Measurements from ENCODE around the gene BNC2.

BNC2 gene

DNA sequence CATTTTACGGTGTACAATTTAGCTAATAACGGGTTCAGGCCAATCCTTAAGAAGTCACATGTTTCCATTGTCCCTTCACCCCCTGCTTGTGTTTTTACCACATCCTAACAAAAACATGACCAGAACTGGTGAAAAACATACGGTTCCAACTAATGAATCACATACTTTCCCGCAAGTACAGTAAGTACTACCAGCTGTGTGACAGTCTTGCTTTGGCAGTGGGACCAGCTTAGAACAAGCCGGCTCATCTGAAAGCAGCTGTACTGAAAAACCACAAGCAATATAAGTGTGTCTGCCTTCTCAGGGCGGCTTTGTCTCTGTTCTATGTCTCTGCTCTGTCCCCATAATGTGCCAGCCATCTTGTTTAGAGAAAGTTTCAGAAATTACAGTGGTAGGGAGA lies 242.5 kb downstream of the BNC2 start:
- no peak overlapping the region for H3K4me3 Mint-ChIP-seq
- peak overlapping the region; percentile 92 for H3K27ac Mint-ChIP-seq
- TF ChIP-seq, protein P1, sequence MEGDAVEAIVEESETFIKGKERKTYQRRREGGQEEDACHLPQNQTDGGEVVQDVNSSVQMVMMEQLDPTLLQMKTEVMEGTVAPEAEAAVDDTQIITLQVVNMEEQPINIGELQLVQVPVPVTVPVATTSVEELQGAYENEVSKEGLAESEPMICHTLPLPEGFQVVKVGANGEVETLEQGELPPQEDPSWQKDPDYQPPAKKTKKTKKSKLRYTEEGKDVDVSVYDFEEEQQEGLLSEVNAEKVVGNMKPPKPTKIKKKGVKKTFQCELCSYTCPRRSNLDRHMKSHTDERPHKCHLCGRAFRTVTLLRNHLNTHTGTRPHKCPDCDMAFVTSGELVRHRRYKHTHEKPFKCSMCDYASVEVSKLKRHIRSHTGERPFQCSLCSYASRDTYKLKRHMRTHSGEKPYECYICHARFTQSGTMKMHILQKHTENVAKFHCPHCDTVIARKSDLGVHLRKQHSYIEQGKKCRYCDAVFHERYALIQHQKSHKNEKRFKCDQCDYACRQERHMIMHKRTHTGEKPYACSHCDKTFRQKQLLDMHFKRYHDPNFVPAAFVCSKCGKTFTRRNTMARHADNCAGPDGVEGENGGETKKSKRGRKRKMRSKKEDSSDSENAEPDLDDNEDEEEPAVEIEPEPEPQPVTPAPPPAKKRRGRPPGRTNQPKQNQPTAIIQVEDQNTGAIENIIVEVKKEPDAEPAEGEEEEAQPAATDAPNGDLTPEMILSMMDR (IDR thresholded peaks at IDR 0.05) = no peak
- no peak for DNase-seq
- H3K4me1 Mint-ChIP-seq = peaks cover 69% of the 10 kb centered on the region
- peaks cover 9% of the 10 kb centered on the region for H3K27me3 Mint-ChIP-seq (ENCODE audit: low read depth, poor library complexity)
- no peaks in the 10 kb centered on the region for H3K36me3 Mint-ChIP-seq (ENCODE audit: low read depth)
- H3K9me3 Mint-ChIP-seq = no peaks in the 10 kb centered on the region

DNA sequence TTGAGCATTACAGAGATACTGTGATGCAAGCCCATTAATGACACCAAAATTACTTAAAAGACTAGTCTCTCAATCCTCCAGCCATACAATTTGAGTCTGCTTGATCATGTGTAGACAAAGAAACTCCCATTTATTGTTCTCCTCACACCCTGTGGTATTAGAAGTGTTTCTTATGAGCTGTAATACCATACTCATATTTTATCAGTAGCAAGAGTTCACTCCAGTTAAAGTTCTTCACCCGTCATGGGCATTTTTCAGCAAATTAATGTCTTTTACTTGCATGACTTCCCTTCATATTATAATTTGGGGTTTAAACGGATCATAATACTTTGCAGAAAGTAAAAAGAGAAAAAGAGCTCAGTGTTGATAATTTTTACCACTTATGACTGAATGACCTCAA lies 242.9 kb downstream of the BNC2 start:
- no peak for DNase-seq
- H3K36me3 Mint-ChIP-seq (ENCODE audit: low read depth) = no peaks in the 10 kb centered on the region
- H3K4me3 Mint-ChIP-seq = peak overlapping the region; percentile 60
- no peaks in the 10 kb centered on the region for H3K9me3 Mint-ChIP-seq
- TF ChIP-seq, protein P1 (IDR thresholded peaks at IDR 0.05) = no peak
- peaks cover 9% of the 10 kb centered on the region for H3K27me3 Mint-ChIP-seq (ENCODE audit: low read depth, poor library complexity)
- peak overlapping the region; percentile 92 for H3K27ac Mint-ChIP-seq
- peaks cover 74% of the 10 kb centered on the region for H3K4me1 Mint-ChIP-seq

DNA sequence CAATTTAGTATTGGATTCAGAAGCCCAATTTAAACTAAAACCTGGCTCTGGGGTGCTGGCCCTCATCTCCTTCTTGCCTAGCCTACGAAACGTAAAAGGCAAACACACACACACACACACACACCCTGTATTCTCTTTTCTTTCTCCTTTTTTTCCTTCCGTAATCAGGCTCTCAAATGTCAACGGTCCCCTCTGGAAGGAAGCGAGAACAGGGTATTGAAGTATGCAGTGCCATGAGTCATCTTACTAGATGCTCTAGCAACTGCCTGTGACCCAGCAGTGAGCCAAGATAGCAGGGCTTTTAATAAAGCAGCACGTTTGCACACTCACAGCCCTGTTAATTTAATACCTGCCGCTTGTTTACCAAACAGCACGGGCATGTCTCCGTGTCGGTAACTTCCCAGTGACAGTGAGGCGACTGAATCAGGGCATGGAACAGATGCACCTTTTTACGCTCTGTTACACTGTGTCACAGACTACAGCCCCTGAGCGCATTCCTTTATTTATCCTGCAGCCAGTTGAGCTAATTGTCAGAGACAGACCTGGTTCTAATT lies 243.8 kb downstream of the BNC2 start:
- peak overlapping the region; percentile 72 for H3K4me3 Mint-ChIP-seq
- peaks cover 9% of the 10 kb centered on the region for H3K27me3 Mint-ChIP-seq (ENCODE audit: low read depth, poor library complexity)
- no peaks in the 10 kb centered on the region for H3K36me3 Mint-ChIP-seq (ENCODE audit: low read depth)
- H3K4me1 Mint-ChIP-seq = peaks cover 78% of the 10 kb centered on the region
- TF ChIP-seq, protein P1 (IDR thresholded peaks at IDR 0.05) = no peak
- H3K9me3 Mint-ChIP-seq = no peaks in the 10 kb centered on the region
- H3K27ac Mint-ChIP-seq = peak overlapping the region; percentile 97
- DNase-seq = peak; percentile 33

DNA sequence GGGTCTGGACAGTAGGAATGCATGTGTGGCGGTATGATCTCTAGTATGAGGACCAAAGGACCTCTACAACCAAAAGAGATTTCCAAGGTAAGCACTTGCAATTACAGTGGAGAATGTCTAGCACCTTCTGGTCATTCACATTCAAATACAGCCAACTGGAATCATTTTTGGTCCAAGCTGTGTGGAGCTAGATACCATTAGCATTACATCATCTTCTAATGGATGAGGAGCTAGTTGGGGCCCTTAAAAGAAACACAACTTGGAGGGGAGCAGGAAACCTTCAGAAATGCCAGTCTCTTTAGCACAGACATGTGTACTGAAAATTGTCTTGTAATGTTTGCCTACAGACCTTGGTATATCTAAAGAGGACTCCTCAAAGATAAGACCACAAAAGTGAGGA lies 244.7 kb downstream of the BNC2 start:
- TF ChIP-seq, protein P1 (IDR thresholded peaks at IDR 0.05) = no peak
- no peaks in the 10 kb centered on the region for H3K9me3 Mint-ChIP-seq
- peak overlapping the region; percentile 72 for H3K4me3 Mint-ChIP-seq
- no peaks in the 10 kb centered on the region for H3K36me3 Mint-ChIP-seq (ENCODE audit: low read depth)
- peaks cover 9% of the 10 kb centered on the region for H3K27me3 Mint-ChIP-seq (ENCODE audit: low read depth, poor library complexity)
- H3K27ac Mint-ChIP-seq = peak overlapping the region; percentile 70
- H3K4me1 Mint-ChIP-seq = peaks cover 82% of the 10 kb centered on the region
- no peak for DNase-seq

DNA sequence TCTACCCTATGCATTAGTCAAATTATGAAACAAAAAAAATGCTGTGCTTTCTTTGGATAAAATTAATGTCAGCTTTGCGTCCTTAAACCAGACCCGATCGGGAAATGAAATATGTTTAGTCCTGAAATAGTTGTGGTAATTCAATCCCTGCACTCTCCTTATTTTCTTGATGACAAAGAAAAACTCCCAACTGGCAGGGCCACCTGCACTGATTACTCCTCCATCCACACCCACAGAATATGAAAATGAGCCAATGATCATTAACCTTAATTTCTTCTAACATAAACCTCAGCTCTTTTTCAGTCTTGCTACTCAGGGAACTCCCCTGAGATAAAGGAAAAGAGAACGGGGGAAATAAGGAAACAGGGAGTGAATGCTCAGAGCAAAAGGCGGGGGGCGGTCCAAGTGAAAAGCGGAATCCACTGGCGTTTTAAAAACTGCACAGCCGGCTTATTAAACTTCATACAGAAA lies 245.3 kb downstream of the BNC2 start:
- TF ChIP-seq, protein P1 (IDR thresholded peaks at IDR 0.05) = no peak
- Mint-ChIP-seq H3K4me1 (peaks cover 88% of the 10 kb centered on the region), H3K27ac (peak overlapping the region; percentile 70)

DNA sequence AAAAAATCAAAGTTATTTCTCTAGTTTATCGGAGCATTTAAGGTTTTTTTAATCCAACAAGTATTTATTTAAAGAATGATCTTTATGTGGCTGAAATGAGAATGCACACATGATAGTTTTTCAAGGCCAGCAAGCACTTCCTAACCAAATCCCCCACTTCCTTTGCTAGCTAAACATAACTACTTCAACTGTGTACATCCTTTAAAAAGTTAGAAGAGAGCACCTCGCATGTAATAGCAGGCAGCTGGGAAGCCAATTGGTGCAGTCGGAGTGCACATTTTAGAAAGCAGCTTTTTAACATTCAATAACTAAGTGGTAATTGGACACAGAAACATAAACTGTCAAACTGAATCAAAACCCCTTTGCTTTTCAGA lies 245.7 kb downstream of the BNC2 start:
- Mint-ChIP-seq H3K27me3 (ENCODE audit: low read depth, poor library complexity) (peaks cover 9% of the 10 kb centered on the region), H3K4me1 (peaks cover 90% of the 10 kb centered on the region), H3K36me3 (ENCODE audit: low read depth) (no peaks in the 10 kb centered on the region), H3K27ac (peak overlapping the region; percentile 15), H3K4me3 (peak overlapping the region; percentile 23), H3K9me3 (no peaks in the 10 kb centered on the region)
- no peak for DNase-seq
- TF ChIP-seq, protein P1 (IDR thresholded peaks at IDR 0.05) = no peak

More for the DNA sequence above, 245.3 kb downstream of the BNC2 start:
- Mint-ChIP-seq H3K27me3 (ENCODE audit: low read depth, poor library complexity) (peaks cover 9% of the 10 kb centered on the region), H3K9me3 (no peaks in the 10 kb centered on the region), H3K4me3 (peak overlapping the region; percentile 55), H3K36me3 (ENCODE audit: low read depth) (no peaks in the 10 kb centered on the region)
- no peak for DNase-seq
